Hematopoietic multipotent progenitor cell treated with erythropoietin and hydrocortisone succinate and interleukin-3 and kit ligand, for 4 days (in vitro differentiated cells): Measurements from ENCODE around the gene SNX20.

Experiments used
- DNase-seq: peaks from one replicate; pipeline ENCODE4 v3.0.0-alpha.2; 2015

Gene SNX20

GRCh38 chr16:50632927-50633800, 47.9 kb downstream of the SNX20 start:
- DNase-seq: no peak

GRCh38 chr16:50631985-50632576, 49.0 kb downstream of the SNX20 start:
- DNase-seq: no peak

GRCh38 chr16:50631249-50631984, 49.7 kb downstream of the SNX20 start:
- no peak for DNase-seq

- no peak for DNase-seq
Observed at GRCh38 chr16:50630394-50631020, 50.6 kb downstream of the SNX20 start.

- DNase-seq: no peak
Observed at GRCh38 chr16:50629334-50629733, 51.8 kb downstream of the SNX20 start.

GRCh38 chr16:50628156-50628802, 52.8 kb downstream of the SNX20 start:
- DNase-seq: no peak

GRCh38 chr16:50627419-50627818, 53.7 kb downstream of the SNX20 start:
- DNase-seq: peak; percentile 71

GRCh38 chr16:50626868-50627267, 54.2 kb downstream of the SNX20 start:
- peak; percentile 27 for DNase-seq

- no peak for DNase-seq
Observed at GRCh38 chr16:50625374-50625773, 55.7 kb downstream of the SNX20 start.

- DNase-seq: no peak
Observed at GRCh38 chr16:50624449-50624970, 56.6 kb downstream of the SNX20 start.

- DNase-seq: no peak
Observed at GRCh38 chr16:50622643-50623369, 58.3 kb downstream of the SNX20 start.

- no peak for DNase-seq
Observed at GRCh38 chr16:50622029-50622428, 59.1 kb downstream of the SNX20 start.
